Superior temporal gyrus (tissue), 1 donor: ENCODE results near the gene ADARB2.

ENCODE experiments used
- DNase-seq: peaks from one replicate; pipeline ENCODE4 v3.0.0-alpha.2; 2016; ENCODE audit errors: extremely low spot score

The ADARB2 gene

GRCh38 chr10:1686491-1686749 lies 50.9 kb downstream of the ADARB2 start:
- DNase-seq, result no peak

DNA sequence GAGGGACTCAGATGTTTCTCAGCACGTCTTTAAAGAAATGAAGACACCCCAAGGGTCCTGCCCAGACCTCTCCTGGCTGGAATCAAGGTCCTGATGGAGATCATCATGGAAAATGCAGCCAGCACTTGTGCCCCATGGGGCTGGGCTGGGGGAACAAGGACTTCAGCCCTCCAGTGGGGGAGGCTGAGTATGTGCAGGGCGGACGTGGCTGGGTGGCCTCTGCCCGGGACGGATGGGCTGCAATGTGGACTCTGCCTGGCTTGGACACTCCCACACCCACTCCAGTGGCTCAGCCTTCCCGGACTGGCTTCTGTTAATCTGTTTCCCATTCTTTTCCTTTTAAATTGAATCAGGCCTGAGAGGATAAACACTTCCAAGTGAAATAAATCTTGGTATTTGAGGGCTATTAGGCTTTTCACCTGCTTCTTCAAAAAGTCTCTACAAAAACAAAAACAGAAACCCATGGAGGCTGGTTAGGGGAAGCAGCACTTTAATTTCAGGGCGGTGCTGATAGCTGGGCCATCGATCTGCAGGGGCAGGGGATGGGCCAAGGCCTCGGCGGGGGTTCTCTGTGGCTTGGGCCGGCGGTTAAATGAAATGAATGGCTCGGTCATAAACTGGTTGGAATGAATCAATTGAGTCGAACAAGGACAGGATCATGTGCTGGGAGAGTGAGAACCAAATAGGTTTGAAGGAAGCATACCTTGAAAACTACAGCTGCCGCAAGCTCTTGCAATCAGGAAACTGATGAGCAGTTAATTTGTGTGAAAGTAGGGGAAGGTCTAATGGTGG lies 51.4 kb downstream of the ADARB2 start:
- DNase-seq, result no peak

DNA sequence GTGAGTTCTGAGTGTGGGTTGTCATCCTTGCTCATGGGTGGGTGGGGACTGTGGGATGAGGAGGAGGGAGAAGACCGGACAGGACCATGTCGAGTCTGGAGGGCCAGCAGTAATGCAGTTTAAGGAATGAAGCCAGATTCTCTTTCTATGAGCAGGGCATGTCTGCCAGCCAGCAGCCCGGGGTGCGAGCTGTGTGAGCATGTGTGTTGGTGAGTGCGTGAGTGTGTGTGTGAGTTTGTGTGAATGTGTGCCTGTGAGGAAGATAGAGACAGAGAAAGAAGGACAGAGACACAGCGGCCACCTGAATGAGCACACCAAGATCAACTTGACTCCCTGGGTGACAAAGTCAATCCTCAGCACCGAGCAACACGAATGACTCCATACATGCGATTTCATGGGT lies 52.3 kb downstream of the ADARB2 start:
- no peak for DNase-seq

- DNase-seq, result no peak
These were observed 53.7 kb downstream of the ADARB2 start for GRCh38 chr10:1683649-1684048.

DNA sequence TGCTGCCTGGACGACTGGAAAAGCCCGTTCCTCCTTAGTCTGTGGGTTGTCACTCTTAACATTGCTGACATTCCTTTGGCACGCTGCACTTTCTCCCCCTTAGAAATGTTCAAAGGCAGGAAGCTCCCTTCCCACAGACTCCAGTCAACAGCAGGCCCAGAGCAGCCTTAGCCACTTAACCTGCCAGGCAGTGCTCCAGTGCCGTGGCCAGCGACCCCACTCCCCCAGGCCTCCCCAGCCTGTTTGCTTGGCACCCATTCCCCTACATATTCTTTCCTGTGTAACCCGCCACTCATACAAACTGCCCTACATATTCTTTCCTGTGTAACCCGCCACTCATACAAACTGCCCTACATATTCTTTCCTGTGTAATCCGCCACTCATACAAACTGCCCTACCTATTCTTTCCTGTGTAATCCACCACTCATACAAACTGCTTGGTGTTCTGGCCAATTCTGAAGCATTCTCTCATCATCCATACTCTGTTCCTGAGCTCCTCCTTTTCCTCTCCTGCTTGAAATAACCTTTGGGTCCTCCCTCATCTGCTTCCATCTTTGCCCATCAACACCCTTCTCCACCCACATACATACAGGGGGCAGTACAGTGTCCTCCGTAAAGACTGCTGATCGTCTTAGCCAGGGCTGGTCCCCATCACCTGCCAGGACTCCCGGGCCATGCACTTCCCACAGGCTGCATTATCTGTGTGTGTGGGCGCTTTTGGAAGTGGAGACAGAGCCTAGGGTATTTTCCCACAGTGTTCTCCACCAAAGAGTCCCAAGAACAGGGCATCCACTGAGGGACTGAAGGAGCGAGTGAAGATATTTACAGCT lies 57.3 kb downstream of the ADARB2 start:
- no peak for DNase-seq

GRCh38 chr10:1678084-1678483 lies 59.2 kb downstream of the ADARB2 start:
- no peak for DNase-seq

GRCh38 chr10:1677307-1677939 lies 59.9 kb downstream of the ADARB2 start:
- DNase-seq, result no peak

- DNase-seq, result no peak
These were observed 62.8 kb downstream of the ADARB2 start for GRCh38 chr10:1674501-1674900.

DNA sequence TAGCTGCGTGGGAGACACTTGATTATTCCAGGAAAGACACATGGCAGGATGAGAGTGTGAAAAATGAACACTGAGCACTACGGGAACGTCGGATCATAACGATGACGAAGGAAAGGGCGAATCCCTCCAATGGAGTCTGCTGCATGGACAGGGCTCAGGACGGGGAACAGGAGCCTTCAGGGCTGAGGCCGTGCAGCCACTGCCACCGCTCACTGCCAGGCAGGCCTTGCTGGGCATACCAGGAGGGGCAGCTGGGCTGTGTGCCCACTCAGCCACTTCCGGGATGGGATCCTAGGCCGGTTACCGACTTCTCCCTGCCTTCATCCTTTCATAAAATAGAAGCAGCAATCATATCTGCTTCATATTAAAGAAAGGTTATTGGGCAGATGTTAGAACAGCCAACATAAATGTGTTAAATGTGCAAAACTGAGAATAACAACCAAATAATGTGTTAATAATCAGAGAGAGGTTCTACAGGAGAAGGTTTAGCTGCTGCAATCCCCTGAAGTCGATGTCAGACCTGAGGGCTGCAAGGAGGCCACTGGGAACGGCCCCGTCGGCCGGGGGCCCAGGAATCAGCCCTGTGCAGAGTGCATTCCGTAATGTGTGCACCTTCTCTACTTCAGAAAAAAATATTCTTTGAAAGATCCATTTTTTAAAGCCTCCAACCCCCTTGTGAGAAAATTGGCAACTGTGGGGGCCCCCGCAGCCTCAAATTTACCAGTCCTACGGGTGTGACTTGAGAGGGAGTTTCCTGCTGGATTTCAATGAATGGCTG lies 63.6 kb downstream of the ADARB2 start:
- DNase-seq, result no peak

DNA sequence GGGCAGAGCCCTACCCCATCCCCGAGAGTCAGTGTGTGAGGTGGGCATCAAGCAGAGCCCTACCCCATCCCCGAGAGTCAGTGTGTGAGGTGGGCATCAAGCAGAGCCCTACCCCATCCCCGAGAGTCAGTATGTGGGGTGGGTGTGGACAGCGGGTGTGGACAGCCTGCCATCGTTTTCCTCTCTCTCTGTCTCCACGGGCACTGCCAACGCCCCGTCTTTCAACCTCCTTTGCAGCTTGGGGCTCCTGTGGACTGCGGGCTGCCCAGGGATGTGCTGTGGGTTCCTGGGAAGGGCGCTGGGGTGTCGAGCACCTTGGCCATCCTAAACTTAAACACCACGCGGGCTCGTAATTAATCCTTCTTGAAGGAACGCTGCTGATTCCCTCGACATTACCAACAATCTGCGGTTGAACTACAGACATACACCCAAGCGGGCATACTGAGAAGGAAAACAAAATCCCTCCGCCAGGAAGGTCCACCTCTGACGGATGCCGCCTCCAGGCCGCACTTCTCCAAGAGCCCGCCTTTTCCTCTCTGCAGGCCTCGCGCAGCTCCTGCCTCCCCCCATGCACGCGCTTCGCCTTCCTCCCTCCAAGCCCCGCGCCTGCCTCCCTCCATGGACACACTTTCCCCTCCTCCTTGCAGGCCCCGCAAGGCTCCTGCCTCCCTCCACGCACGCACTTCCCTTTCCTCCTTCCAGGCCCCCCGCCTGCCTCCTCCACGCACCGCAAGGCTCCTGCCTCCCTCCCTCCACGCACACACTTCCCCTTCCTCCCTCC lies 65.1 kb downstream of the ADARB2 start:
- DNase-seq, result no peak

GRCh38 chr10:1671366-1672000 lies 65.8 kb downstream of the ADARB2 start:
- DNase-seq, result no peak

DNA sequence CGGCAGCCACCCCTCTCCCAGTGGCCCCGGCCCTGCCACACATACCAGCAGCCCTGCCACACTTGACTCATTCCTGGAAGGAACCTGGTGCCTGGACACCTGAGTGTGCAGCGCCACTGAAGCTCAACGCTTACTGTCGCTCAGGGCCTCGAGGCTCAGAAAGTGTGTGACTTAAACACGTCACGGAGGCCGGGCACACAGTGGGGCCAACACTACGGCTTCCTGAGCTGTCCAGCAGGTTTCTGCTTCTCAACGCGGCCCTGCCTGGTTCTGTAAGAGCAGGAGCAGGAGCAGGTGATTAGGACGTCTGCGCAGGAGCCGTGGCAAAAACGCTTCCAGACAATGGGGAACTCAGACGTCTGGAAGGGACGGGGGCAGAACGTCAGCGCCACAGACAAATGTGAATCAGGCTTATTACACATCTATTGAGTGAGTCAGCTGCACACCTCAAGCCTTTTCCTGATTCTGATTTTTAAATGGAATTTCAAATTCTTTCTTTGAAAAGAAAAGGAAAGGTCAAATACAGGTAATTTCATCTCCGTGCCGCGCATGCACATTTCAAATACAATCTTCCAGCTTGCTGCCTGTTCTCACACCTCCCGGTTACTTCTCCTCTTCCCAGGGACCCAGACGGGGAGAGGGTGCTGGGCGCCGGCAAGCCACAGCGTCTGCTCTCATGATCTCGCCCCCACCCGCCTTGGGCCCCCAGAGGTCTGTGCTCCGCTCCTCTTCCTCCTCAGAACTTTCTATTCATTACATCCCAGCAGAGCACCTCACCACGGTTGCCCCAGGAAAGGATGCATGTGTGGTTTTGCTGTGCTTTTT lies 66.6 kb downstream of the ADARB2 start:
- DNase-seq, result no peak

GRCh38 chr10:1669433-1669832 lies 67.9 kb downstream of the ADARB2 start:
- no peak for DNase-seq

GRCh38 chr10:1668399-1668798 lies 68.9 kb downstream of the ADARB2 start:
- no peak for DNase-seq

DNA sequence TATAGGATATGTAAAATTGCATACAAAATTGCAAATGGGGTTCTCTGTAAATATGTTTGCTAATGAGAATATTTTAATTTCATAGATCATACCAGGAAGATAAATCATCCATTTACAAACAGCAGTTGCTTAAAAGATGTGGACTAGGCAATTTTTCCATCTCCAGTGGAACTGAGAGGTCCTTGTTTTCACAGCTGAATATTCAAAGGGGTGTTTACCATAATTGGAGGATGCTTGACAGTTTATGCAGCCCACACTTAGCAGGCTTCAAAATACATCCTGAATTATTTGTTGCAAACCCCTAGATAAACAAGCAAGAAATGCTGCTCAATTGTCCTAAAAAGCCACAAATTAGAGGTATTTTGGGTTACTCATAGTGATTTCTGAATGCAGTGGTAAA lies 69.9 kb downstream of the ADARB2 start:
- DNase-seq, result peak; percentile 24

- no peak for DNase-seq
These were observed 71.2 kb downstream of the ADARB2 start for GRCh38 chr10:1666147-1666546.

GRCh38 chr10:1665681-1666080 lies 71.6 kb downstream of the ADARB2 start:
- no peak for DNase-seq

GRCh38 chr10:1665021-1665661 lies 72.2 kb downstream of the ADARB2 start:
- no peak for DNase-seq

DNA sequence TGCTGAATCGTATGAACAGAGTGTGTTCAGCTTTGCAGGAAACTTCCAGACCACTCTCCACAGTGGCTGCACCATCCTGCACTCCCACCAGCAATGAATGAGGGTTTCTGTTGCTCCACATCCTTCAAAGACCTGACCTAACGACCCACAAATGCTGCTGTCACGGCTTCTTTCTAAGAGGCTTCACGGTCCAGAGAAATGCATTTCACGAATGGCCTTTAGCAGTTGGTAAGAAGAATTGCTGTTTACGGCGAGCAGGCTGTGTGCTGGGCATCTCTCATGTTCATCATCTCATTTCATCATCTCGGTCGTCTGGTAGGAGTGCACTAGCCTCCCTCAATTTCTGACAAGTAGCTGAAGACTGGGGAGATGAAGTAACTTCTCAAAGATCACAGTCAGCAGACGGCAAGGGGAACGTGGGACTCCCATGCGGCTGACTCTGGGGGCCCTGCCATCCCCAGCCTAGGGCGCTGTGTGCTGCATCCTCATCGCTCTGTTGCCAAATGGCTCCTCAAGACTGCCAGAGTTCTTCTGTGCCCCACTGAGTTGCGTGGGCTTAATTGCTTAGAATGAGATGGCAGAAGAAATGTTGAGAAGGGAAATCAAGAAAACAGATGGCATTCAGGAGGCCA lies 72.9 kb downstream of the ADARB2 start:
- no peak for DNase-seq
